HepG2 (cell line): ENCODE data around the gene SCN9A. TPM values are rescaled to one million over a fixed set of nuclear protein-coding genes. Genes with fewer than 3 reads are reported as not detected.

Experiments
- FLYWCH1 ChIP-seq: sonication (generic); formaldehyde crosslinking; IDR thresholded peaks from 2 replicates; pipeline ENCODE4 v1.8.1; 2023; ENCODE audit warnings: mild to moderate bottlenecking, missing genetic modification reagents
- FOXO1 ChIP-seq: sonication (generic); formaldehyde crosslinking; IDR thresholded peaks from 2 replicates; pipeline ENCODE4 v1.4.0; 2020; ENCODE audit warnings: missing genetic modification reagents
- IRX3 ChIP-seq: sonication (generic); formaldehyde crosslinking; IDR thresholded peaks from 2 replicates; pipeline ENCODE4 v1.8.1; 2023; ENCODE audit warnings: mild to moderate bottlenecking, low read depth, missing genetic modification reagents, borderline replicate concordance
- ISX ChIP-seq: sonication (generic); formaldehyde crosslinking; conservative IDR thresholded peaks from 2 replicates; pipeline ENCODE4 v1.5.0; 2020; ENCODE audit warnings: missing genetic modification reagents
- MTA3 ChIP-seq: sonication (generic); formaldehyde crosslinking; IDR thresholded peaks from 2 replicates; pipeline ENCODE4 v1.4.0; 2020; ENCODE audit warnings: missing genetic modification reagents
- RBFOX2 ChIP-seq: fragments of 200-400 bp; formaldehyde crosslinking; IDR thresholded peaks from 2 replicates; pipeline ENCODE4 v1.6.1; 2017; ENCODE audit warnings: low read depth, mild to moderate bottlenecking, low read length
- RCOR2 ChIP-seq: IDR thresholded peaks from 2 replicates; pipeline ENCODE4 v1.6.1; 2016; ENCODE audit warnings: missing biosample characterization, missing genetic modification reagents
- RFXANK ChIP-seq: IDR thresholded peaks from 2 replicates; pipeline ENCODE4 v1.6.1; 2016
- ZNF605 ChIP-seq: sonication (generic); formaldehyde crosslinking; IDR thresholded peaks from 2 replicates; pipeline ENCODE4 v1.8.0; 2022; ENCODE audit warnings: mild to moderate bottlenecking, missing genetic modification reagents
- ZNF644 ChIP-seq: IDR thresholded peaks from 2 replicates; pipeline ENCODE4 v1.6.1; 2016; ENCODE audit warnings: low read depth
- ZNF841 ChIP-seq: sonication (generic); formaldehyde crosslinking; IDR thresholded peaks from 2 replicates; pipeline ENCODE4 v1.8.1; 2023; ENCODE audit warnings: missing genetic modification reagents, borderline replicate concordance
- polyA plus RNA-seq, 8 experiments: library from polyadenylated mRNA; depleted of rRNA in 3 of 8; stranded (reverse) in 7 of 8; unstranded in 1 of 8; fragments of >200 nt; fragmentation: Illumina TruSeq in 4 of 8; extraction: Trizol in 4 of 8; gene quantifications; 2 replicates each; pipeline versions ENCODE4 v1.2.1 to v1.2.3, GENCODE V29; 2011 to 2016; ENCODE audit warnings: low read depth in 4 of 8, missing spikeins in 1 of 8, mixed read lengths in 1 of 8; ENCODE audit not compliant: insufficient read depth in 1 of 8
- total RNA-seq, 5 experiments: library from RNA; depleted of rRNA; stranded (reverse); fragments of >200 nt; fragmentation: Illumina TruSeq; extraction: Trizol; gene quantifications; 2 replicates each; pipeline ENCODE4 v1.2.3, GENCODE V29; 2016; ENCODE audit warnings: low read depth in 1 of 5
- TF ChIP-seq, protein P1 (sequence below): sonication (generic); formaldehyde crosslinking; conservative IDR thresholded peaks from 2 replicates; pipeline ENCODE4 v1.4.0; 2020; ENCODE audit warnings: missing genetic modification reagents
- TF ChIP-seq, protein P2 (sequence below): IDR thresholded peaks from 2 replicates; pipeline ENCODE4 v1.6.1; 2016; ENCODE audit warnings: mild to moderate bottlenecking, missing biosample characterization, missing genetic modification reagents
- TF ChIP-seq, protein P3 (sequence below): sonication (generic); formaldehyde crosslinking; IDR thresholded peaks from 2 replicates; pipeline ENCODE4 v1.8.0; 2022; ENCODE audit warnings: mild to moderate bottlenecking, missing genetic modification reagents, borderline replicate concordance
- TF ChIP-seq, protein P4 (sequence below): IDR thresholded peaks from 2 replicates; pipeline ENCODE4 v1.6.1; 2016; ENCODE audit warnings: control low read depth
- TF ChIP-seq, protein P5 (sequence below): sonication (generic); formaldehyde crosslinking; IDR thresholded peaks from 2 replicates; pipeline ENCODE4 v1.5.0; 2020; ENCODE audit warnings: mild to moderate bottlenecking, missing genetic modification reagents
- TF ChIP-seq, protein P6 (sequence below): sonication (generic); formaldehyde crosslinking; IDR thresholded peaks from 2 replicates; pipeline ENCODE4 v1.5.0; 2020; ENCODE audit warnings: missing genetic modification reagents, mild to moderate bottlenecking, borderline replicate concordance
- TF ChIP-seq, protein P7 (sequence below), 2 experiments: sonication (generic) in 1 of 2; formaldehyde crosslinking in 1 of 2; IDR thresholded peaks; 2 replicates each; pipeline versions ENCODE4 v1.4.0 to v1.6.1; 2018 to 2020; ENCODE audit warnings: missing genetic modification reagents in 2 of 2, borderline replicate concordance in 1 of 2, low read depth in 1 of 2, mild to moderate bottlenecking in 1 of 2, missing biosample characterization in 1 of 2

SCN9A gene
- total and polyA plus RNA-seq, 2 of the 13 experiments (the other 11 are each of a cell fraction or from before 2014, with no cell fraction given) = 15.3 to 24.3 TPM

DNA sequence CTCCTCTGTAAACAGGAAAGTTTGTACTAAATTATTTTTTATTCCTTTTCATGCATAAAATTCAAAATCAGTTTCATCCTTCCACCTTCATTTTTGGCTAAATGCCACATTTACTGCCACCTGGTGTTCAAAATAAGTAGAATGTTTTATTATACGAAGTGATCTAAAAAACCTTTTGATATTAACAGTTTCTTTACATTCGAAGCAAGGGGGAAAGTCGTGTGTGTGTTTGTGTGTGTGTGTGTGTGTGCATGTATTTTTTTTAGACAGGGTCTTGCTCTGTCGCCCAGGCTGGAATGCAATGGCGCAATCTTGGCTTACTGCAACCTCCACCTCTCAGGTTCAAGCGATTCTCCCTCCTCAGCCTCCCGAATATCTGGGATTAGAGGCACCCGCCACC is 9.0 kb upstream of the SCN9A start (continued):
- TF ChIP-seq, protein P1, sequence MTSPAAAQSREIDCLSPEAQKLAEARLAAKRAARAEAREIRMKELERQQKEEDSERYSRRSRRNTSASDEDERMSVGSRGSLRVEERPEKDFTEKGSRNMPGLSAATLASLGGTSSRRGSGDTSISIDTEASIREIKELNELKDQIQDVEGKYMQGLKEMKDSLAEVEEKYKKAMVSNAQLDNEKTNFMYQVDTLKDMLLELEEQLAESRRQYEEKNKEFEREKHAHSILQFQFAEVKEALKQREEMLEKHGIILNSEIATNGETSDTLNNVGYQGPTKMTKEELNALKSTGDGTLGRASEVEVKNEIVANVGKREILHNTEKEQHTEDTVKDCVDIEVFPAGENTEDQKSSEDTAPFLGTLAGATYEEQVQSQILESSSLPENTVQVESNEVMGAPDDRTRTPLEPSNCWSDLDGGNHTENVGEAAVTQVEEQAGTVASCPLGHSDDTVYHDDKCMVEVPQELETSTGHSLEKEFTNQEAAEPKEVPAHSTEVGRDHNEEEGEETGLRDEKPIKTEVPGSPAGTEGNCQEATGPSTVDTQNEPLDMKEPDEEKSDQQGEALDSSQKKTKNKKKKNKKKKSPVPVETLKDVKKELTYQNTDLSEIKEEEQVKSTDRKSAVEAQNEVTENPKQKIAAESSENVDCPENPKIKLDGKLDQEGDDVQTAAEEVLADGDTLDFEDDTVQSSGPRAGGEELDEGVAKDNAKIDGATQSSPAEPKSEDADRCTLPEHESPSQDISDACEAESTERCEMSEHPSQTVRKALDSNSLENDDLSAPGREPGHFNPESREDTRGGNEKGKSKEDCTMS = no peak
- TF ChIP-seq FLYWCH1 = no peak
- TF ChIP-seq, protein P2, sequence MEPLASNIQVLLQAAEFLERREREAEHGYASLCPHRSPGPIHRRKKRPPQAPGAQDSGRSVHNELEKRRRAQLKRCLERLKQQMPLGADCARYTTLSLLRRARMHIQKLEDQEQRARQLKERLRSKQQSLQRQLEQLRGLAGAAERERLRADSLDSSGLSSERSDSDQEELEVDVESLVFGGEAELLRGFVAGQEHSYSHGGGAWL (CRISPR knock-in tag) = no peak
- TF ChIP-seq ZNF644 (CRISPR knock-in tag) = no peak
- TF ChIP-seq, protein P3, sequence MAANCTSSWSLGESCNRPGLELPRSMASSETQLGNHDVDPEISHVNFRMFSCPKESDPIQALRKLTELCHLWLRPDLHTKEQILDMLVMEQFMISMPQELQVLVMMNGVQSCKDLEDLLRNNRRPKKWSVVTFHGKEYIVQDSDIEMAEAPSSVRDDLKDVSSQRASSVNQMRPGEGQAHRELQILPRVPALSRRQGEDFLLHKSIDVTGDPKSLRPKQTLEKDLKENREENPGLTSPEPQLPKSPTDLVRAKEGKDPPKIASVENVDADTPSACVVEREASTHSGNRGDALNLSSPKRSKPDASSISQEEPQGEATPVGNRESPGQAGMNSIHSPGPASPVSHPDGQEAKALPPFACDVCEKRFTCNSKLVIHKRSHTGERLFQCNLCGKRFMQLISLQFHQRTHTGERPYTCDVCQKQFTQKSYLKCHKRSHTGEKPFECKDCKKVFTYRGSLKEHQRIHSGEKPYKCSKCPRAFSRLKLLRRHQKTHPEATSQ (CRISPR knock-in tag) = no peak
- TF ChIP-seq ISX (CRISPR knock-in tag) = no peak
- no peak for TF ChIP-seq ZNF841 (CRISPR knock-in tag)
- no peak for TF ChIP-seq RFXANK (CRISPR knock-in tag)
- no peak for TF ChIP-seq RBFOX2
- TF ChIP-seq, protein P4, sequence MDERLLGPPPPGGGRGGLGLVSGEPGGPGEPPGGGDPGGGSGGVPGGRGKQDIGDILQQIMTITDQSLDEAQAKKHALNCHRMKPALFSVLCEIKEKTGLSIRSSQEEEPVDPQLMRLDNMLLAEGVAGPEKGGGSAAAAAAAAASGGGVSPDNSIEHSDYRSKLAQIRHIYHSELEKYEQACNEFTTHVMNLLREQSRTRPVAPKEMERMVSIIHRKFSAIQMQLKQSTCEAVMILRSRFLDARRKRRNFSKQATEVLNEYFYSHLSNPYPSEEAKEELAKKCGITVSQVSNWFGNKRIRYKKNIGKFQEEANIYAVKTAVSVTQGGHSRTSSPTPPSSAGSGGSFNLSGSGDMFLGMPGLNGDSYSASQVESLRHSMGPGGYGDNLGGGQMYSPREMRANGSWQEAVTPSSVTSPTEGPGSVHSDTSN = no peak
- TF ChIP-seq, protein P5, sequence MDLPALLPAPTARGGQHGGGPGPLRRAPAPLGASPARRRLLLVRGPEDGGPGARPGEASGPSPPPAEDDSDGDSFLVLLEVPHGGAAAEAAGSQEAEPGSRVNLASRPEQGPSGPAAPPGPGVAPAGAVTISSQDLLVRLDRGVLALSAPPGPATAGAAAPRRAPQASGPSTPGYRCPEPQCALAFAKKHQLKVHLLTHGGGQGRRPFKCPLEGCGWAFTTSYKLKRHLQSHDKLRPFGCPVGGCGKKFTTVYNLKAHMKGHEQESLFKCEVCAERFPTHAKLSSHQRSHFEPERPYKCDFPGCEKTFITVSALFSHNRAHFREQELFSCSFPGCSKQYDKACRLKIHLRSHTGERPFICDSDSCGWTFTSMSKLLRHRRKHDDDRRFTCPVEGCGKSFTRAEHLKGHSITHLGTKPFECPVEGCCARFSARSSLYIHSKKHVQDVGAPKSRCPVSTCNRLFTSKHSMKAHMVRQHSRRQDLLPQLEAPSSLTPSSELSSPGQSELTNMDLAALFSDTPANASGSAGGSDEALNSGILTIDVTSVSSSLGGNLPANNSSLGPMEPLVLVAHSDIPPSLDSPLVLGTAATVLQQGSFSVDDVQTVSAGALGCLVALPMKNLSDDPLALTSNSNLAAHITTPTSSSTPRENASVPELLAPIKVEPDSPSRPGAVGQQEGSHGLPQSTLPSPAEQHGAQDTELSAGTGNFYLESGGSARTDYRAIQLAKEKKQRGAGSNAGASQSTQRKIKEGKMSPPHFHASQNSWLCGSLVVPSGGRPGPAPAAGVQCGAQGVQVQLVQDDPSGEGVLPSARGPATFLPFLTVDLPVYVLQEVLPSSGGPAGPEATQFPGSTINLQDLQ (CRISPR knock-in tag) = no peak
- TF ChIP-seq, protein P6, sequence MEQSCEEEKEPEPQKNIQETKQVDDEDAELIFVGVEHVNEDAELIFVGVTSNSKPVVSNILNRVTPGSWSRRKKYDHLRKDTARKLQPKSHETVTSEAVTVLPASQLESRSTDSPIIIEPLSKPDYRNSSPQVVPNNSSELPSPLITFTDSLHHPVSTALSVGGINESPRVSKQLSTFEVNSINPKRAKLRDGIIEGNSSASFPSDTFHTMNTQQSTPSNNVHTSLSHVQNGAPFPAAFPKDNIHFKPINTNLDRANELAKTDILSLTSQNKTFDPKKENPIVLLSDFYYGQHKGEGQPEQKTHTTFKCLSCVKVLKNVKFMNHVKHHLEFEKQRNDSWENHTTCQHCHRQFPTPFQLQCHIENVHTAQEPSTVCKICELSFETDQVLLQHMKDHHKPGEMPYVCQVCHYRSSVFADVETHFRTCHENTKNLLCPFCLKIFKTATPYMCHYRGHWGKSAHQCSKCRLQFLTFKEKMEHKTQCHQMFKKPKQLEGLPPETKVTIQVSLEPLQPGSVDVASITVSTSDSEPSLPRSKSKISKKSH (CRISPR knock-in tag) = no peak
- TF ChIP-seq RCOR2 (CRISPR knock-in tag) = peak; percentile 23; the same call in 1 of the 2 replicates
- TF ChIP-seq IRX3 (CRISPR knock-in tag) = no peak
- TF ChIP-seq, protein P7, sequence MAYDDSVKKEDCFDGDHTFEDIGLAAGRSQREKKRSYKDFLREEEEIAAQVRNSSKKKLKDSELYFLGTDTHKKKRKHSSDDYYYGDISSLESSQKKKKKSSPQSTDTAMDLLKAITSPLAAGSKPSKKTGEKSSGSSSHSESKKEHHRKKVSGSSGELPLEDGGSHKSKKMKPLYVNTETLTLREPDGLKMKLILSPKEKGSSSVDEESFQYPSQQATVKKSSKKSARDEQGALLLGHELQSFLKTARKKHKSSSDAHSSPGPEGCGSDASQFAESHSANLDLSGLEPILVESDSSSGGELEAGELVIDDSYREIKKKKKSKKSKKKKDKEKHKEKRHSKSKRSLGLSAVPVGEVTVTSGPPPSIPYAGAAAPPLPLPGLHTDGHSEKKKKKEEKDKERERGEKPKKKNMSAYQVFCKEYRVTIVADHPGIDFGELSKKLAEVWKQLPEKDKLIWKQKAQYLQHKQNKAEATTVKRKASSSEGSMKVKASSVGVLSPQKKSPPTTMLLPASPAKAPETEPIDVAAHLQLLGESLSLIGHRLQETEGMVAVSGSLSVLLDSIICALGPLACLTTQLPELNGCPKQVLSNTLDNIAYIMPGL (CRISPR knock-in tag; IDR thresholded peaks at IDR 0.05; ENCODE audit: borderline replicate concordance in 1 of 2, low read depth in 1 of 2) = 0 out of 4 replicates have a peak, but pooled peaks have one; percentile 17 to 20
- TF ChIP-seq FOXO1 (CRISPR knock-in tag) = no peak
- no peak for TF ChIP-seq MTA3
- 0 out of 2 replicates have a peak, but pooled peaks have one; percentile 26 for TF ChIP-seq ZNF605
